ENCODE measurements around the gene CFAP97D1.

- TF ChIP-seq POLR2AphosphoS5 (IDR thresholded peaks at IDR 0.05; ENCODE audit: low read depth, low read length) (no peak), REST (IDR thresholded peaks at IDR 0.05; ENCODE audit: insufficient read depth in 1 of 2, low read depth in 2 of 2, low read length in 2 of 2) (no peak)
These were observed 11.4 kb downstream of the CFAP97D1 start for GRCh38 chr17:43791589-43791988.

Data from PFSK-1 (cell line).